NCI-H2171 (cell line): ENCODE measurements around the gene WDR76.

Source experiments
- DNase-seq: peaks from one replicate; lab custom pipeline; 2025; lab: John Stamatoyannopoulos, UW

The WDR76 gene

GRCh38 chr15:43913941-43914340 lies 87.1 kb downstream of the WDR76 start:
- no peak for DNase-seq

- DNase-seq, result no peak
These were observed 89.0 kb downstream of the WDR76 start for GRCh38 chr15:43915631-43916325.

DNA sequence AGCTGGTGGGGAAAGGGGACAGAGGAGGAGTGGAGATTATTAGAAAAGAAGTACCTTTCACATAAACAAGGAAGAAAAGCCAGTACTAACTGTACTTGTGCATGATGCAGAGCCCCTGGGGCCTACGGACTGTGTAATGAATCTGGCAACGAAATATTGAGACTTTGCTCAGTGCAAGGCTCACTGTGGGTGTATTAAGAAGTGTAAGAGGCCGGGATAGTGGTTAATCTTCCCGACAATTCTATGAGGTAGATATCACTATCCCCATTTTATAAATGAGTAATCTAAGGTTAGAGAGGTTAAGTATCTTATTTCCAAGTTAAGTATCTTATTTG lies 89.5 kb downstream of the WDR76 start:
- no peak for DNase-seq
